Measurements from ENCODE around the gene TEX261.

GRCh38 chr2:70944111-70944690 is 50.5 kb downstream of the TEX261 start:
- TF ChIP-seq MYC (IDR thresholded peaks at IDR 0.05; ENCODE audit: low read depth, low read length) (no peak), CTCF (IDR thresholded peaks at IDR 0.05; ENCODE audit: low read depth, low read length) (no peak)

All from NB4 (cell line).